Measurements from ENCODE around the gene SYNE2.

- TF ChIP-seq, protein P1, sequence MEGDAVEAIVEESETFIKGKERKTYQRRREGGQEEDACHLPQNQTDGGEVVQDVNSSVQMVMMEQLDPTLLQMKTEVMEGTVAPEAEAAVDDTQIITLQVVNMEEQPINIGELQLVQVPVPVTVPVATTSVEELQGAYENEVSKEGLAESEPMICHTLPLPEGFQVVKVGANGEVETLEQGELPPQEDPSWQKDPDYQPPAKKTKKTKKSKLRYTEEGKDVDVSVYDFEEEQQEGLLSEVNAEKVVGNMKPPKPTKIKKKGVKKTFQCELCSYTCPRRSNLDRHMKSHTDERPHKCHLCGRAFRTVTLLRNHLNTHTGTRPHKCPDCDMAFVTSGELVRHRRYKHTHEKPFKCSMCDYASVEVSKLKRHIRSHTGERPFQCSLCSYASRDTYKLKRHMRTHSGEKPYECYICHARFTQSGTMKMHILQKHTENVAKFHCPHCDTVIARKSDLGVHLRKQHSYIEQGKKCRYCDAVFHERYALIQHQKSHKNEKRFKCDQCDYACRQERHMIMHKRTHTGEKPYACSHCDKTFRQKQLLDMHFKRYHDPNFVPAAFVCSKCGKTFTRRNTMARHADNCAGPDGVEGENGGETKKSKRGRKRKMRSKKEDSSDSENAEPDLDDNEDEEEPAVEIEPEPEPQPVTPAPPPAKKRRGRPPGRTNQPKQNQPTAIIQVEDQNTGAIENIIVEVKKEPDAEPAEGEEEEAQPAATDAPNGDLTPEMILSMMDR (IDR thresholded peaks at IDR 0.05; ENCODE audit: insufficient read depth, low read depth, low read length) = no peak
- no peak for TF ChIP-seq EZH2 (IDR thresholded peaks at IDR 0.05; ENCODE audit: insufficient read depth, low read length)
Observed at GRCh38 chr14:64091217-64091616, 238.4 kb downstream of the SYNE2 start.

Measured in astrocyte (in vitro differentiated cells and primary cell).